Neural crest cell (in vitro differentiated cells): ENCODE results near the gene SGMS1. TPM values are rescaled to one million over a fixed set of nuclear protein-coding genes. Genes with fewer than 3 reads are reported as not detected.
"Not testable (repeated sequence)": the region's sequence is repeated elsewhere in the genome, so short reads cannot be mapped to it uniquely, and the experiment has no call there.

Experiments
- DNase-seq: peaks from one replicate; pipeline ENCODE4 v3.0.0; 2021; ENCODE audit warnings: low read depth, mixed read lengths, low spot score
- H3K27ac Mint-ChIP-seq: one replicate; pipeline ENCODE4 v1.8.0; 2021; ENCODE audit warnings: mild to moderate bottlenecking, mixed read lengths; ENCODE audit not compliant: unreplicated experiment
- H3K27me3 Mint-ChIP-seq: 2 replicates; pipeline ENCODE4 v1.8.0; 2021; ENCODE audit warnings: low read depth, mild to moderate bottlenecking, mixed read lengths
- H3K36me3 Mint-ChIP-seq: 2 replicates; pipeline ENCODE4 v1.8.0; 2021; ENCODE audit warnings: low read depth, mild to moderate bottlenecking, mixed read lengths
- H3K4me1 Mint-ChIP-seq: 2 replicates; pipeline ENCODE4 v1.8.0; 2021; ENCODE audit warnings: mixed read lengths
- H3K4me3 Mint-ChIP-seq: one replicate; pipeline ENCODE4 v1.8.0; 2021; ENCODE audit warnings: mild to moderate bottlenecking, mixed read lengths
- H3K9me3 Mint-ChIP-seq: 2 replicates; pipeline ENCODE4 v1.8.0; 2021; ENCODE audit warnings: mixed read lengths
- total RNA-seq: library from RNA; stranded (reverse); gene quantifications from 2 replicates; pipeline ENCODE4 v1.2.1, GENCODE V29; 2021
- TF ChIP-seq, protein P1 (sequence below): fragments of 200-600 bp; sonication (generic); conservative IDR thresholded peaks from 2 replicates; pipeline ENCODE4 v1.5.0; 2021; ENCODE audit warnings: antibody characterized with exemption, mild to moderate bottlenecking

SGMS1 gene
- total RNA-seq, 1 donor from 2014 or later: 14.4 TPM

DNA sequence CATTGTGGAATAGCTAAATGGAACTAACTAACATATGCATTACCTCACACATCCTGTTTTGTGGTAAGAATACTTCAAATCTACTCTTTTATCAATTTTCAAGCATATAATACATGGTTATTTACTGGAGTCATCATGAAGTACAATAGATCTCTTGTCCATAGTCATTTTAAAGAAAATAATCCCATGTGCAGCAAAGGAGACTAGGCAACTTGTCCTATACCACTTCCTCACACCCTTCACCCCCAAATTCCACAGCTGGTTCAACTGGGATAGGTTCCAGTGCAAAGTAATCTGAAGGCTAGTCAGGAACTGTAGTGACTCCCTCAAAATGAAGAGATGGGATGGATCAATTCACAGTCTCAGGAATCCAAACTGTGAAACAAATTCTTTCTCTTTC, 176.1 kb downstream of the SGMS1 start:
- Mint-ChIP-seq H3K9me3 (peaks cover 9% of the 10 kb centered on the region), H3K27me3 (no peaks in the 10 kb centered on the region), H3K4me3 (no peak overlapping the region), H3K36me3 (peaks cover 19% of the 10 kb centered on the region), H3K27ac (no peak overlapping the region), H3K4me1 (peaks cover 21% of the 10 kb centered on the region)
- TF ChIP-seq, protein P1, sequence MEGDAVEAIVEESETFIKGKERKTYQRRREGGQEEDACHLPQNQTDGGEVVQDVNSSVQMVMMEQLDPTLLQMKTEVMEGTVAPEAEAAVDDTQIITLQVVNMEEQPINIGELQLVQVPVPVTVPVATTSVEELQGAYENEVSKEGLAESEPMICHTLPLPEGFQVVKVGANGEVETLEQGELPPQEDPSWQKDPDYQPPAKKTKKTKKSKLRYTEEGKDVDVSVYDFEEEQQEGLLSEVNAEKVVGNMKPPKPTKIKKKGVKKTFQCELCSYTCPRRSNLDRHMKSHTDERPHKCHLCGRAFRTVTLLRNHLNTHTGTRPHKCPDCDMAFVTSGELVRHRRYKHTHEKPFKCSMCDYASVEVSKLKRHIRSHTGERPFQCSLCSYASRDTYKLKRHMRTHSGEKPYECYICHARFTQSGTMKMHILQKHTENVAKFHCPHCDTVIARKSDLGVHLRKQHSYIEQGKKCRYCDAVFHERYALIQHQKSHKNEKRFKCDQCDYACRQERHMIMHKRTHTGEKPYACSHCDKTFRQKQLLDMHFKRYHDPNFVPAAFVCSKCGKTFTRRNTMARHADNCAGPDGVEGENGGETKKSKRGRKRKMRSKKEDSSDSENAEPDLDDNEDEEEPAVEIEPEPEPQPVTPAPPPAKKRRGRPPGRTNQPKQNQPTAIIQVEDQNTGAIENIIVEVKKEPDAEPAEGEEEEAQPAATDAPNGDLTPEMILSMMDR: no peak
- no peak for DNase-seq

DNA sequence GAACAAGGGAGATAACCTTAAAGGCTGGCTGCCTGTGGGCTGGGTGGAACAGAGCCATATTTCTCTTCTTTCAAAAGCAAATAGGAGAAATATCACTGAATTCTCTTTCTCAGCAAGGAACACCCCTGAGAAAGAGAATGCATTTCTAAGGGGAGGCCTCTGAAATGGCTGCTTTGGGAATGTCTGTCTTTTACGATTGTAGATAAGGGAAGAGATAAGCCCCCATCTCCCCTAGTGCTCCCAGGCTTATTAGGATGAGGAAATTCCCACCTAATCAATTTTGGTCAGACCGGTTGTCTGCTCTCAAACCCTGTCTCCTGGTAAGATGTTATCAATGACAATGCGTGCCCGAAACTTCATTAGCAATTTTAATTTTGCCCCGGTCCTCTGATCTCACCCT, 178.0 kb downstream of the SGMS1 start:
- H3K27ac Mint-ChIP-seq, DNase-seq, H3K9me3 Mint-ChIP-seq, H3K27me3 Mint-ChIP-seq, H3K4me3 Mint-ChIP-seq: not testable (repeated sequence)
- Mint-ChIP-seq H3K36me3 (peaks cover 19% of the 10 kb centered on the region), H3K4me1 (peaks cover 15% of the 10 kb centered on the region)

DNA sequence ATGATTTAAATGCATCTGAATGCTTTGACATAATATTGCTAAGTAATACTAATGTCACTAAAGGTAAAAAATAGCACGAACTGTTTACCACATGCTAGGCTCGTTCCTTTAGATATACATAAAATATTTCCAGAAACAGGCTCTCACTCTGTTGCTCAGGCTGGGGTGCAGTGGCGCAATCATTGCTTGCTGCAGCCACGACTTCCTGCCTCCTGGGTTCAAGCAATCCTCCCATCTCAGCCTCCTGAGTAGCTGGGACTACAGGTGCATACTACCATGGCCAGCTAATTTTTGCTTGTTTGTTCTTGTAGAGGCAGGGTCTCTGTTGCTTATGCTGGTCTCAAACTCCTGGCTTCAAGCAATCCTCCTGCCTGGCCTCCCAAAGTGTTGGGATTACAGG, 183.3 kb downstream of the SGMS1 start:
- Mint-ChIP-seq H3K36me3 (peaks cover 9% of the 10 kb centered on the region), H3K4me3 (no peak overlapping the region), H3K27ac (no peak overlapping the region), H3K4me1 (peaks cover 13% of the 10 kb centered on the region), H3K9me3 (peaks cover 5% of the 10 kb centered on the region), H3K27me3 (no peaks in the 10 kb centered on the region)
- TF ChIP-seq, protein P1: no peak
- DNase-seq: no peak

DNA sequence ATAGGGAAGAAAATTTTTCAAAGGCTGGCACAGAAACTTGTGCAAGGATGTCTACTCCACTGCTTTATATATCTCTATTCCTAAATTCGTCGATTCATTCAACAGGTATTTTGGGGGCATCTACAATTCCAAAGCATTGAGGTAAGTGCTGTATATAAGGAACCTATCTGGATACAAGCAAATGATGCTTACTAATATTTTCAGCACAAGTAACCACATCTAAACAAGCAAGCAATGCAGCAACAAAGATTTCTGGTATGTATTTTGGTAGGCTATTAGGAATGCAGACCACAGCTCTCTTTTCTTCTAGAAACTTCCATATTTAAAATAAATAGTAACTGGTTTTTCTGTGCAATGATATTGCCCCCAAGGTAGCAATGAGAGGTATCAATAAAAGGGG, 183.9 kb downstream of the SGMS1 start:
- H3K9me3 Mint-ChIP-seq: peaks cover 3% of the 10 kb centered on the region
- TF ChIP-seq, protein P1: no peak
- H3K4me3 Mint-ChIP-seq: no peak overlapping the region
- H3K27ac Mint-ChIP-seq: no peak overlapping the region
- peaks cover 13% of the 10 kb centered on the region for H3K4me1 Mint-ChIP-seq
- peaks cover 8% of the 10 kb centered on the region for H3K36me3 Mint-ChIP-seq
- H3K27me3 Mint-ChIP-seq: no peaks in the 10 kb centered on the region
- no peak for DNase-seq

DNA sequence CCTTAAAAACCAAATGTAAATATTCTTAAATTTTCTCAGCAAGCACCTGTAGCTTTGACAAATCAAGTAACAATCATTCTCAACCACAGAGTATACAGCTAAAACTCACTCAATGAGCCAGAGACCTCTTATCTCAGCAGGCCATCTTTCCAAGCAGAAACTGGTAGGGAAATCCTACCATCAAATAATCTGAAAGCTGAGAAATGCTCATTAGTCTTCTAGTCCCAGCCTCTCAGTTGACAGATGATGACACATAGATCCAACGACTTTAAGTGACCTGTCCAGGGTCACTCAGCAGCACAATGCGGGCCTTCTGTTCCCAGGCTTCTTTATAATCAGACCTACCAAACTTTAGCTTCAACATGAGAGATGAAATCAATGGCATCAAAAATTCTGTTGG, 184.6 kb downstream of the SGMS1 start:
- H3K27ac Mint-ChIP-seq: no peak overlapping the region
- peaks cover 13% of the 10 kb centered on the region for H3K4me1 Mint-ChIP-seq
- no peak for DNase-seq
- TF ChIP-seq, protein P1: no peak
- peaks cover 2% of the 10 kb centered on the region for H3K9me3 Mint-ChIP-seq
- H3K36me3 Mint-ChIP-seq: peaks cover 6% of the 10 kb centered on the region
- H3K27me3 Mint-ChIP-seq: no peaks in the 10 kb centered on the region
- H3K4me3 Mint-ChIP-seq: no peak overlapping the region

DNA sequence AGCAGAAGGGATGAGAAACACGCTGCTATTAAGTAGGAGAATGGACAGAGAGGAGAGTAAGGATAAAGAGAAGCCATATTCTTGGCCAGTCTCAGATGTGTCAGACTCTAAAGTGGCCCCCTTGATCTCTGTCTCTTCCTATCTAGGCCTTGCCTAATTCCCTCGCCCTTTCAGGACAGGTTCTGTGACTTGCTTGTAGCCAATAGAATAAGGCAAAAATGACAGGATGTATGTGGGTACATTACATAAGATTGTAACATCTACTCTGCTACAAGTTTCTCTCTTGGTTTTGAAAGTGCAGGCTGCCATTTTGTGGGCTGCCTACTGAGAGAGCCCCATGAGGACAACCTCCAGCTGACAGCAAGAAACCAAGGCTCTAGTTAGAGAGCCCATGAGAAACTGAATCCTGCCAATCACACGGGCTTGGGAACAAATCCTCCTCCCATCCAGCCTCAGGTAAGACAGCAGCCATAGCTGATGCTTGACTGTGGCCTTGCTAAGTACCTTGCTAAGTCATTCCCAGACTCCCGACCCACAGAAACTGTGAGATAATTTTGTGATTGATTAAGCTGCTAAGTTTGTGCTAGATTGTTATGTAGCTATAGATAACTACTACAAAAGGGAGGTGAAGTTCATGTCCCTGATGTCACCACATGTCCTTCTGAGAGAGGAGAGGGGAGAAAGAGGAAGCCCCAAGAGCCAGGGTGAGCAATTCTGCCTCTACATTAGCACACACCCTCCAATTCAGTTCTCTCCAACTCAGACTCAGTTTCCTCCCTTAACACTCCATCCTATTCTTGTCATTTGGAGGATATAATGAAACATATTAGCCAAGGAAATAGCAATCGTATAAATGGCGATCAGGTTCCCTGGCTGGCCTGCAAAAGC, 185.5 kb downstream of the SGMS1 start:
- Mint-ChIP-seq H3K4me1 (peaks cover 13% of the 10 kb centered on the region), H3K36me3 (peaks cover 4% of the 10 kb centered on the region), H3K27me3 (no peaks in the 10 kb centered on the region), H3K4me3 (no peak overlapping the region), H3K9me3 (no peaks in the 10 kb centered on the region), H3K27ac (no peak overlapping the region)
- TF ChIP-seq, protein P1: no peak
- no peak for DNase-seq
